GM12864 (cell line): ENCODE data around the gene KCNK4.
"Not testable (repeated sequence)": the region's sequence is repeated elsewhere in the genome, so short reads cannot be mapped to it uniquely, and the experiment has no call there.

Experiments
- DNase-seq: peaks from one replicate; pipeline ENCODE4 v3.0.0-alpha.2; 2011; ENCODE audit warnings: low read depth
- H3K4me3 ChIP-seq: 2 replicates; pipeline ENCODE4 v1.5.1; 2011; ENCODE audit warnings: mild to moderate bottlenecking, low read depth, low read length, control low read depth
- CTCF ChIP-seq: IDR thresholded peaks from 2 replicates; pipeline ENCODE4 v1.5.1; 2011; ENCODE audit warnings: low read depth, mild to moderate bottlenecking, moderate library complexity, low read length, control low read depth, inconsistent platforms; ENCODE audit errors: missing control alignments

Gene KCNK4

GRCh38 chr11:64245797-64246620 lies 45.1 kb upstream of the KCNK4 start:
- no peak for DNase-seq
- no peak for TF ChIP-seq CTCF

GRCh38 chr11:64246621-64246870 lies 44.6 kb upstream of the KCNK4 start:
- H3K4me3 ChIP-seq, result peak overlapping the region; percentile 86
- DNase-seq, result not testable (repeated sequence)

More at GRCh38 chr11:64245797-64246620, 45.1 kb upstream of the KCNK4 start:
- peak overlapping the region; percentile 86 for H3K4me3 ChIP-seq

GRCh38 chr11:64246871-64247728 lies 44.0 kb upstream of the KCNK4 start, which contains the start of gene PPP1R14B:
PPP1R14B (minus strand) TSS chr11:64246943; CDS start chr11:64246673, 270 bp downstream.
- peak within 1 kb of the TSS; percentile 86 for H3K4me3 ChIP-seq
- DNase-seq, result no peak
- no peak for TF ChIP-seq CTCF

GRCh38 chr11:64247729-64248531 lies 43.2 kb upstream of the KCNK4 start:
- DNase-seq, result no peak
- H3K4me3 ChIP-seq, result peak overlapping the region; percentile 61; the same call in 1 of the 2 replicates
- no peak for TF ChIP-seq CTCF

GRCh38 chr11:64248578-64248977 lies 42.5 kb upstream of the KCNK4 start:
- TF ChIP-seq CTCF, result no peak
- H3K4me3 ChIP-seq, result no peak overlapping the region
- no peak for DNase-seq

- no peak overlapping the region for H3K4me3 ChIP-seq
- no peak for TF ChIP-seq CTCF
- DNase-seq, result no peak
These were observed 42.1 kb upstream of the KCNK4 start for GRCh38 chr11:64249038-64249437.
